Stimulated activated CD8-positive, alpha-beta memory T cell treated with anti-CD3 and anti-CD28 coated beads, Interleukin-7, amount 100 ng/mL, for 4 hours (primary cell): ENCODE results near the gene FLACC1.

ENCODE experiments used
- DNase-seq, 2 donors: peaks; one replicate each; pipeline ENCODE4 v3.0.0-alpha.2; 2020; ENCODE audit warnings: low read depth in 2 of 2

Gene FLACC1

GRCh38 chr2:201275990-201276389, 81.2 kb downstream of the FLACC1 start:
- DNase-seq: no peak

DNA sequence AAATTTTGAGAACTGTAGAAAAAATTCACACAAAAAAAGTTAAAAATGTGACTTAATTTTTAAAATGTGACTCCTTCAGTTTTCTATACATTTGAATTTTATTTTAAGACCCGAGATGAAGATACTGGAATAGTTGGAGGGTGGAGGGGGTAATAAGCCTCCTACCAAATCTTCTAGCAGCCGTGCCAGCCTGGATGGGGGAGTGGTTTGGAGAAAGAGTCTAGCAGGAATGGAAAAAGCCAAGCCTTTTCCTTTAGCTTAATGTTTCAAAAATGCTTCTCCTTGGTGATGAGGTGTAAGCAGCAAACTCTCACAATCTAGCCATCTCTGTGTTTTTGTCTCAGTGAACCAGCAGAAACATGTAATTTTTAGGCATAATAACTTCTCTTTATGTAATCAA, 82.1 kb downstream of the FLACC1 start:
- no peak for DNase-seq

- DNase-seq: no peak
These were observed 83.7 kb downstream of the FLACC1 start for GRCh38 chr2:201273330-201273983.

GRCh38 chr2:201271917-201272316, 85.2 kb downstream of the FLACC1 start:
- no peak for DNase-seq

DNA sequence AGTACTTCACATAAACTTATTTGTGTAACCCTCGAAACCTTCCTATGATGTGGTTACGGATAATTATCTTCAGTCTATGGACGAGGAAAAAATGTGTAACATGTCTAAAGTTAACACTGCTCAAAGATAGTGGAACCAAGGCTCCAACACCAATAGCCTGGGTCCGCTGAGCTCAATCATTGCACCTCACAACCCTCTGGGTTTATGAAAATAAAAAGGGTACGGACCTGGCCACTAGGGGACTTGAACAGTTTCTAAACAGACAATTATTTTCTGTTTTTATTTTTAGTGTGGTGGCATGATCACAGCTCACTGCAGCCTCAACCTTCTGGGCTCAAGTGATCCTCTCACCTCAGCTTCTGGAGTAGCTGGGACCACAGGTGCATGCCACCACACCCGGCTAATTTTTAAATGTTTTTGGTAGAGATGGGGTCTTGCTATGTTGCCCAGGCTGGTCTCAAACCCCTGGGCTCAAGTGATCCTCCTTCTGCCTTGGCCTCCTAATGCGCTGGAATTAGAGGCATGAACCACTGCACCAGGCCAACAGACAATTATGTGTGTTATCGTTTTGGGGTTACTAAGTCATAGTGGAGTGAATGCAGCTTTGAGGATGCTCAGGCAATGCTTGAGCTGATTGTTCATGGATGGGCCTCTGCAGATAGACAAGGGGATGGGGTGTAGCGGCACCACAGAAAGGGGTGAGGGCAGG, 86.7 kb downstream of the FLACC1 start:
- no peak for DNase-seq

DNA sequence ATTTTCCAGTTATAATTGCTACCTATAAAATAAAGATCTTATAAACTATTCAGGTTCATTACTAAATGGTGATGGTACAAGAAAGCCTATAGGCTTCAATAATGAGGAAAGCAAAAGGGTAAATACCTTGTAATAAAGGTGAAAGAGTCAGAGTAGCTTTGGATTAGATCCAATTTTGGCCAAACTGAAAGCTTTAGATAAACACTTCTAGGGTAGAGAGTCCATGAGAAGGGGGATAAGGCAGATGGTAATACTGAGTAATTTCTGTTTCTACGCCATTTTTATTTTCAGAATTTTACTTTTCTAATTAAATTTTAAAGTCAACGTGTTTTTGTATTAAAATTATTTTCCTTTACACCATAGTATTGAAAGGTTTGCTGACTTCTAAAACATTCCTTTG, 87.4 kb downstream of the FLACC1 start:
- DNase-seq: no peak

DNA sequence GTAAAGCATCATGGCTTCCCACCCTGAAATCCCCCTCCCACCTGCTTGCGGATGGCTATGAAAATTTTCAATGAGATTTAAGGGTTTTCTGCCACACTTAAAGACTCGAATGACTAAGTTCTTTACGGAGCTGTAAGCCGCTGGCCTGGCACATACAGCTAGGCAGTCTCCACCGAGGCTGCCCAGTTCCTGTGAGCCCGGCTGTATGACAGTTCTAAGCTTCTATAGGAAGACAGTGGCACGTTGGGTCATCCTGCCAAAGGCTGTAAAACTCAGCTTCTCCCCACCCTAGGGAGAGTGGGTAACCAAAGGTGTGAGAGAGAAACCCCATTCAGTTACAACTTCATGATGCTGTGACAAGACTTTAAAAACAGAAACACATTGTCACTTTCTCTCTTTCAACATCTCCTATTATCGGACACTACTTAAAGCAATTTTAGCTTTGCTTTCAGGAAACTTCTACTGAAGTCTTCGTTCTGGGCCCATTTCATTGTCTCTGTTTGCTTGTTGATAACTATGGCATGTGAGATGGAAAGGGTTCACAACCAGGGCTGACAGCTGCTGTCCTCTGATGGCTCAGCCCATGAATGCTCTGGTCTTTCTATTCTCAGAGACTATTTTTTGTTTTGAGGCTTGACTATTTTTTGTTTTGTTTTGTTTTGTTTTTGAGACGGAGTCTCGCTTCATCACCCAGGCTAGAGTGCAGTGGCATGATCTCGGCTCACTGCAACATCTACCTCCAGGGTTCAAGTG, 89.7 kb downstream of the FLACC1 start:
- no peak for DNase-seq

- no peak for DNase-seq
These were observed 90.5 kb downstream of the FLACC1 start for GRCh38 chr2:201266629-201267028.

GRCh38 chr2:201264472-201265173, 92.5 kb downstream of the FLACC1 start:
- DNase-seq: no peak

DNA sequence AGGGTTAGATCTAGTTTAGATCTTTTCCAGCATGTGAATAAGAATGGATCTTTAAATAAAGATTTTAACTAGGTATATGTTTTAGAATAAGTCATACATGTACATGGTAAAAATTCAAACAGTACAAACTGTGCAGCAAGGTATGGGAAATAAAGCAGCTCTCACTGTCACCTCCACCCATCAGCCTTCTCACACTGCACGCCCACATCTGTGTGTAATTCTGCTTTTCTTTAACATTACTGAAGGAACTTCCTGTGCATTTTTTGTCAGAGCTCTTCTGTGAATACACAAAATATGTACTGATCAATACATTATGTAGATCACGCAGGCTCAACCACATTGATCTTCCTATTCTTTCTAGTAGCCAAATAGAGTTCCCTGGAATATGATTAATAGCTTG, 93.4 kb downstream of the FLACC1 start:
- DNase-seq: no peak

GRCh38 chr2:201262718-201263117, 94.4 kb downstream of the FLACC1 start:
- no peak for DNase-seq

GRCh38 chr2:201261906-201262305, 95.2 kb downstream of the FLACC1 start:
- DNase-seq: no peak

DNA sequence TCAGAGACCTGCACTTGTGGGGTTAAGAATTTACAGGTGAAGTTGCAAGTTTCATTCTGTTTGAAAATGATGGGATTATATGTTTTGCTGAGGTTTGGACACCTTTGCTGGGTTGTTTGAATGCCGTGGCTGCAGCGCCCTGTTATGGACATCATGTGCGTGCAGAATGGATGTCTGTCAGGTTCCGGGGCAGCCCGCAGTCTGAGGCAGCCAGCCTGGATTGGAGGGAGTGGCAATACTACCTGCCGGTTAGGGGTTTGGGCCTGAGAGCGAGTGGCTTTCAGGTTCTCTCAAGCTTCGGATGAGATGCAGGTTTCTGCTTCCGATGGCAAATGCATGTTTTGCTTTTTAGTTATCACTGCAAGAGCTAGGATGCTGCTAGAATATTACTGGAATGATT, 95.7 kb downstream of the FLACC1 start:
- peak in 1 of 2 donors; percentile 23 for DNase-seq

GRCh38 chr2:201260302-201260800, 96.8 kb downstream of the FLACC1 start, which contains the start of gene CASP8:
TSS of gene CASP8 (plus strand) at chr2:201260536. CDS start at chr2:201266487, 5,951 bp downstream.
- DNase-seq: peak; percentile 40 to 42

- DNase-seq: no peak
These were observed 98.2 kb downstream of the FLACC1 start for GRCh38 chr2:201258666-201259615.

- peak; percentile 75 to 81 for DNase-seq
These were observed 99.0 kb downstream of the FLACC1 start for GRCh38 chr2:201257956-201258665.

GRCh38 chr2:201257381-201257955, 99.7 kb downstream of the FLACC1 start:
- DNase-seq: no peak

GRCh38 chr2:201256082-201256481, 101.1 kb downstream of the FLACC1 start:
- no peak for DNase-seq

DNA sequence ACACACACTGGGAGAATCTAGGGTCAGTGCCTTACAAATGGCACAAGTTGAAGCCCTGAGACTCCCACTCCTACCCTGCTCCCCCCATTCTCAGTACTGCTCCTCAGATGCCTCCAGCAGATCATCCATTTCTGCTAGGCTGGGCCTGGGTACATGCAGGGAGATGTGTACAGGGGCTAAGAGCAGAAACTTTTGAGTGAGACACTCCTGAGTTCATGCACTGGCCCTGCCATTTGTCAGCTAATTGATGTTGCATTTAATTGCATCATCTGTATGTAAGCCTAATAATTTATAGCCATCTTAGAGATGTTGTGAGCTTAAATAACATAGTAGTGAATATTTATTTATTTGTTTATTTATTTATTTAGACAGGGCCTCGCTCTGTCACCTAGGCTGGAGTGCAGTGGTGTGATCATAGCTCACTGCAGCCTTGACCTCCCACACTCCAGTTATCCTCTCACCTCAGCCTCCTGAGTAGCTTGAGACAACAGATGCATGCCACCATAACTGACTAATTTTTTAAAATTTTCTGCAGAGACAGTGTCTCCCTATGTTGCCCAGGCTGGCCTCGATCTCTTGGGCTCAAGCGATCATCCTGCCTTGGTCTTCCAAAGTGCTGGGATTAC, 101.6 kb downstream of the FLACC1 start:
- no peak for DNase-seq
